Measurements from ENCODE around the gene SPINDOC. TPM values are rescaled to one million over a fixed set of nuclear protein-coding genes. Genes with fewer than 3 reads are reported as not detected.

Gene SPINDOC
- total RNA-seq, 1 experiment from 2014 or later = 121 TPM

DNA sequence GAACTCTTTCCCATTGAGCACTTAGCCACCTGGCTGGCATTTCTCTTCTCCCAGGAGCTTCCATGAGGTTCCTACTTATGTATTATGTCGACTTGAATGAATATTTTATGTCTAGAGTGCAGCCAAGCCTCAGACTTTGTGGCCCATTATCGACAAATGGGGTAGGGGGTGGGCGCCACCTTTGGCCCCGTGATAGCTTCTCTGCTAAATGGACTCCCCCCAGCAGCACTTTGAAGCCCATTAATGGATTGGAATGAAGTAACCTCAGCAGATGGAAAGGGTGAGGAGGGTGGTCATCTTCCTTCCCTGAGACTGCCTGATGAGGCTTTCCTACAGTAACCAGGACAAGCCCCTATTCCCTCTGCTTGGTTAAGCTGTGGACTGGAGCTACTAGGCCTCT is 31.6 kb downstream of the SPINDOC start:
- Histone ChIP-seq H3K4me1 (ENCODE audit: insufficient read depth, low read length) (peaks cover 23% of the 10 kb centered on the region), H4K8ac (replicated peaks; ENCODE audit: insufficient read length, low read depth, low read length) (no peak overlapping the region), H2BK5ac (ENCODE audit: insufficient read length, low read length) (no peak overlapping the region), H3K9me3 (ENCODE audit: control insufficient read depth, low read depth, low read length) (no peaks in the 10 kb centered on the region), H4K91ac (ENCODE audit: insufficient read length, low read depth, low read length) (no peak overlapping the region), H2AFZ (ENCODE audit: low read length) (no peak overlapping the region), H3K4ac (ENCODE audit: low read depth, low read length) (no peak overlapping the region), H2BK120ac (ENCODE audit: low read depth, low read length, poor library complexity, severe bottlenecking) (no peak overlapping the region), H3K56ac (ENCODE audit: insufficient read length, low read depth, low read length) (no peak overlapping the region), H2BK12ac (ENCODE audit: insufficient read length, low read depth, low read length) (no peak overlapping the region), H2AK5ac (ENCODE audit: insufficient read length, low read length) (no peak overlapping the region), H3K27me3 (ENCODE audit: insufficient read depth, low read length) (no peaks in the 10 kb centered on the region), H2BK20ac (ENCODE audit: low read depth, low read length, poor library complexity, severe bottlenecking) (no peak overlapping the region), H3K14ac (ENCODE audit: insufficient read depth, low read length) (no peak overlapping the region), H3K18ac (ENCODE audit: insufficient read length, low read depth, low read length) (no peak overlapping the region), H4K20me1 (ENCODE audit: control insufficient read depth, insufficient read depth, insufficient read length) (peaks cover 4% of the 10 kb centered on the region), H3K4me2 (ENCODE audit: insufficient read depth, insufficient read length, low read length) (no peak overlapping the region), H3K79me2 (ENCODE audit: insufficient read depth, low read length) (peaks cover 47% of the 10 kb centered on the region; the same call in 1 of the 2 replicates), H3K23ac (ENCODE audit: insufficient read length, low read depth, low read length) (no peak overlapping the region), H3K23me2 (ENCODE audit: insufficient read length, low read depth, low read length, poor library complexity, severe bottlenecking) (peaks cover 8% of the 10 kb centered on the region), H3K79me1 (ENCODE audit: insufficient read depth, low read depth, low read length, poor library complexity, severe bottlenecking) (peaks cover 14% of the 10 kb centered on the region), H4K5ac (ENCODE audit: insufficient read length, low read depth, low read length) (no peak overlapping the region), H3K27ac (ENCODE audit: insufficient read length, low read depth, low read length) (no peak overlapping the region), H3K9ac (ENCODE audit: extremely low read depth, insufficient read length, low read length) (no peak overlapping the region), H3T11ph (ENCODE audit: low read length) (no peak overlapping the region), H2BK15ac (ENCODE audit: low read depth, low read length) (no peak overlapping the region)
- H3K4me3 Mint-ChIP-seq = no peak overlapping the region
- H3K27me3 Mint-ChIP-seq (ENCODE audit: low read depth) = no peaks in the 10 kb centered on the region; the same call in 1 of the 2 replicates
- no peak for DNase-seq
- peaks cover 68 to 81% of the 10 kb centered on the region in 2 experiments for H3K4me1 Mint-ChIP-seq
- TF ChIP-seq, protein P1, sequence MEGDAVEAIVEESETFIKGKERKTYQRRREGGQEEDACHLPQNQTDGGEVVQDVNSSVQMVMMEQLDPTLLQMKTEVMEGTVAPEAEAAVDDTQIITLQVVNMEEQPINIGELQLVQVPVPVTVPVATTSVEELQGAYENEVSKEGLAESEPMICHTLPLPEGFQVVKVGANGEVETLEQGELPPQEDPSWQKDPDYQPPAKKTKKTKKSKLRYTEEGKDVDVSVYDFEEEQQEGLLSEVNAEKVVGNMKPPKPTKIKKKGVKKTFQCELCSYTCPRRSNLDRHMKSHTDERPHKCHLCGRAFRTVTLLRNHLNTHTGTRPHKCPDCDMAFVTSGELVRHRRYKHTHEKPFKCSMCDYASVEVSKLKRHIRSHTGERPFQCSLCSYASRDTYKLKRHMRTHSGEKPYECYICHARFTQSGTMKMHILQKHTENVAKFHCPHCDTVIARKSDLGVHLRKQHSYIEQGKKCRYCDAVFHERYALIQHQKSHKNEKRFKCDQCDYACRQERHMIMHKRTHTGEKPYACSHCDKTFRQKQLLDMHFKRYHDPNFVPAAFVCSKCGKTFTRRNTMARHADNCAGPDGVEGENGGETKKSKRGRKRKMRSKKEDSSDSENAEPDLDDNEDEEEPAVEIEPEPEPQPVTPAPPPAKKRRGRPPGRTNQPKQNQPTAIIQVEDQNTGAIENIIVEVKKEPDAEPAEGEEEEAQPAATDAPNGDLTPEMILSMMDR (conservative IDR thresholded peaks at IDR 0.05) = no peak
- no CpG with 5 or more reads among the region's 4 CpGs for WGBS (ENCODE audit: extremely low coverage, insufficient read length, low lambda C conversion rate)
- peaks cover 0 to 3% of the 10 kb centered on the region in 2 experiments; a peak in 1 of 5 replicates for H3K9me3 Mint-ChIP-seq
- H3K36me3 Mint-ChIP-seq (ENCODE audit: insufficient read depth in 1 of 3, low read depth in 3 of 3) = peaks cover 3 to 30% (median 20%) of the 10 kb centered on the region in 3 experiments
- H3K27ac Mint-ChIP-seq = peak overlapping the region; percentile 21 to 45 (median 44); a peak in 2 of 7 replicates

Data from H9 (cell line).